Small intestine (tissue), 16 donors: ENCODE measurements around the gene ZNF324B. TPM values are rescaled to one million over a fixed set of nuclear protein-coding genes. Genes with fewer than 3 reads are reported as not detected.
"Not testable (repeated sequence)": the region's sequence is repeated elsewhere in the genome, so short reads cannot be mapped to it uniquely, and the experiment has no call there.

Source experiments
- DNase-seq, 2 donors: peaks; one replicate each; pipeline versions ENCODE4 v3.0.0 to v3.0.0-alpha.2; 2013
- FAIRE-seq: peaks from 2 replicates; lab custom pipeline; 2012; peaks lifted over from hg19 to GRCh38; lab: Jason Lieb, UNC
- H3K27ac ChIP-seq, 3 donors: one replicate each; pipeline ENCODE4 v1.5.1; 2013; ENCODE audit warnings: low read length in 2 of 3, mild to moderate bottlenecking in 2 of 3, control low read depth in 1 of 3, inconsistent platforms in 1 of 3, low read depth in 1 of 3, moderate library complexity in 1 of 3
- H3K27me3 ChIP-seq, 3 donors: one replicate each; pipeline ENCODE4 v1.6.1; 2013; ENCODE audit warnings: low read length in 3 of 3, inconsistent platforms in 1 of 3; ENCODE audit not compliant: control insufficient read depth in 3 of 3, insufficient read depth in 3 of 3
- H3K36me3 ChIP-seq, 3 donors: one replicate each; pipeline ENCODE4 v1.6.1; 2013; ENCODE audit warnings: low read length in 3 of 3, inconsistent platforms in 1 of 3, low read depth in 1 of 3, mild to moderate bottlenecking in 1 of 3, moderate library complexity in 1 of 3; ENCODE audit not compliant: control insufficient read depth in 3 of 3, insufficient read depth in 2 of 3
- H3K4me1 ChIP-seq, 3 donors: one replicate each; pipeline ENCODE4 v1.6.1; 2013; ENCODE audit warnings: low read length in 2 of 3, inconsistent platforms in 1 of 3, low read depth in 1 of 3, mild to moderate bottlenecking in 1 of 3, moderate library complexity in 1 of 3; ENCODE audit not compliant: control insufficient read depth in 3 of 3, insufficient read depth in 2 of 3
- H3K4me3 ChIP-seq, 3 donors: one replicate each; pipeline ENCODE4 v1.5.1; 2013; ENCODE audit warnings: low read length in 3 of 3, control low read depth in 1 of 3, inconsistent platforms in 1 of 3, low read depth in 1 of 3, mild to moderate bottlenecking in 1 of 3, moderate library complexity in 1 of 3
- H3K9me3 ChIP-seq, 2 donors: one replicate each; pipeline ENCODE4 v1.6.1; 2013; ENCODE audit warnings: low read depth in 1 of 2, low read length in 1 of 2; ENCODE audit not compliant: control insufficient read depth in 2 of 2, insufficient read depth in 1 of 2
- WGBS, 3 donors: extraction: QIAGEN DNeasy Blood & Tissue Kit; methylation state at CpG; one replicate each; pipeline ENCODE4 v1.1.7; 2013; 5-methylcytosine and 5-hydroxymethylcytosine counted together
- long read RNA-seq, 10 donors: transcript quantifications; one replicate each; lab custom pipeline, GENCODE V29; 2026
- polyA plus RNA-seq, 4 donors: library from polyadenylated mRNA; stranded (reverse) in 3 of 4; unstranded in 1 of 4; fragments of 200-250 nt in 3 of 4; fragments of 120-200 nt in 1 of 4; gene quantifications; one replicate each; pipeline versions ENCODE4 v1.2.1 to v1.2.3, GENCODE V29; 2013
- donor health status: healthy with polysubstance abuse.
- donor health status: control.
- donor health status: control.
- donor health status: Bipolar disorder and iron deficiency.
- donor health status: healthy.

ZNF324B gene
- 1 to 10 TPM; 1.1 to 4.9 (median 2.1) TPM for polyA plus RNA-seq
- long read RNA-seq, donor 1, transcript ZNF324B-201 (4 exons, 2,996 nt): major isoform, 5 of 5 reads
- long read RNA-seq, donor 1, partial matches to known transcripts: 0 of 5 reads
- long read RNA-seq, donor 1, other reads (novel, unspliced or antisense): 0 of 5 reads
- long read RNA-seq, donor 2: 0 reads
- long read RNA-seq, donor 3, partial matches to known transcripts: 0 of 1 reads
- long read RNA-seq, donor 3, other reads (novel, unspliced or antisense): 0 of 1 reads
- long read RNA-seq, donor 4: 0 reads
- long read RNA-seq, donor 5: 0 reads
- long read RNA-seq, donor 6: 0 reads
- long read RNA-seq, donor 7, partial matches to known transcripts: 0 of 1 reads
- long read RNA-seq, donor 7, other reads (novel, unspliced or antisense): 0 of 1 reads
- long read RNA-seq, donor 8: 0 reads
- long read RNA-seq, donor 9, partial matches to known transcripts: 0 of 1 reads
- long read RNA-seq, donor 9, other reads (novel, unspliced or antisense): 0 of 1 reads
- long read RNA-seq, donor 10: 0 reads

GRCh38 chr19:58451358-58452101 is at the start of gene ZNF324B:
TSS of gene ZNF324B (plus strand) at chr19:58451622. CDS start at chr19:58453702, 2,080 bp downstream.
- peaks cover 0 to 8% of the 10 kb centered on the region in 2 donors for H3K9me3 ChIP-seq
- peak within 1 kb of the TSS in 1 of 3 donors; percentile 61 for H3K27ac ChIP-seq
- 0 to 1% (median 0%) methylated on average over 46 to 79 of the region's 79 CpGs for WGBS, 3 donors
- H3K27me3 ChIP-seq: peaks cover 0 to 7% (median 3%) of the 10 kb centered on the region in 3 donors
- DNase-seq (peak; percentile 98), FAIRE-seq (no peak)
- peaks cover 0 to 2% (median 0%) of the 10 kb centered on the region in 3 donors for H3K4me1 ChIP-seq
- H3K36me3 ChIP-seq: peaks cover 0 to 24% (median 0%) of the 10 kb centered on the region in 3 donors
- peak within 1 kb of the TSS; percentile 64 to 96 (median 76) for H3K4me3 ChIP-seq

DNA sequence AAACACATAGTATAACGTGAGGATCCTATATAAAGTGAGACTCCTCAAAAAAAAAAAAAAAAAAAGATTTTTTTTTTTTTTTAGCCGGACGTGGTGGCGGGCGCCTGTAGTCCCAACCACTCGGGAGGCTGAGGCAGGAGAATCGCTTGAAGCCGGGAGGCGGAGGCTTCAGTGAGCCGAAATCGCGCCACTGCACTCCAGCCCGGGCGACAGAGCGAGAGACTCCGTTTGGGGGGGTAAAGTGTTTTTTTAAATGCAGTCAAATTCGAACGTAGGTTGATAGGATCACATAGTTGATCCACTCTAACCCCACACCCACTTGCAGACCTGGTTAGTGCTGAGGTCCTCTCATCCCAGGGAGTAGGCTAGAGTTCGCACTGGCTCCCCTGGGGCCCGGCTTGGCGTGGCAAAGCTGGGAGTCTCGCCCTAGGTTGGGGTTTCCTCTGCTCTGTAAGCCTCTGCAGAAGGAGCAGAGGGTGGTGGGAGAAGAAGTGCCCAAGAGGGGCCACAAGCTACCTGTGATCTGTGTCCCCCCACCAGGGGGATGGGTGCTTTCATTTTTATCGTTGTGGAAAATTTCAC is 49.5 kb upstream of the ZNF324B start:
- H3K27me3 ChIP-seq: peaks cover 4 to 15% (median 7%) of the 10 kb centered on the region in 3 donors
- peak overlapping the region in 2 of 3 donors; percentile 56 to 70 for H3K4me3 ChIP-seq
- FAIRE-seq (no peak), DNase-seq (peak in 1 of 2 donors; percentile 35)
- no peaks in the 10 kb centered on the region for H3K36me3 ChIP-seq
- peak overlapping the region in 1 of 3 donors; percentile 85 for H3K27ac ChIP-seq
- peaks cover 0 to 23% (median 4%) of the 10 kb centered on the region in 3 donors for H3K4me1 ChIP-seq
- no peaks in the 10 kb centered on the region for H3K9me3 ChIP-seq
- WGBS, 3 donors: 19 to 27% (median 25%) methylated on average over 21 to 23 of the region's 23 CpGs

- 40 to 53% (median 48%) methylated on average over 5 of the region's 5 CpGs for WGBS, 3 donors
- not testable (repeated sequence) for H3K4me3 ChIP-seq, H3K36me3 ChIP-seq, FAIRE-seq, H3K9me3 ChIP-seq, H3K27me3 ChIP-seq
- peak; percentile 69 to 80 for DNase-seq
- Histone ChIP-seq H3K4me1 (peaks cover 0 to 30% (median 7%) of the 10 kb centered on the region in 3 donors), H3K27ac (peak overlapping the region; percentile 35 to 69 (median 56))
Observed at GRCh38 chr19:58403920-58404478, 47.4 kb upstream of the ZNF324B start.

- Histone ChIP-seq H3K27me3 (no peaks in the 10 kb centered on the region), H3K4me1 (peaks cover 4 to 25% (median 6%) of the 10 kb centered on the region in 3 donors), H3K27ac (no peak overlapping the region), H3K9me3 (no peaks in the 10 kb centered on the region), H3K36me3 (peaks cover 0 to 5% (median 0%) of the 10 kb centered on the region in 3 donors), H3K4me3 (peak overlapping the region in 2 of 3 donors; percentile 68 to 80)
- WGBS, 3 donors: 67 to 75% (median 73%) methylated on average over 10 of the region's 10 CpGs
- FAIRE-seq (no peak), DNase-seq (peak in 1 of 2 donors; percentile 35)
Observed at GRCh38 chr19:58406818-58407657, 44.4 kb upstream of the ZNF324B start.

GRCh38 chr19:58407658-58408151 is 43.7 kb upstream of the ZNF324B start:
- H3K4me1 ChIP-seq: peaks cover 4 to 21% (median 6%) of the 10 kb centered on the region in 3 donors
- H3K27me3 ChIP-seq: no peaks in the 10 kb centered on the region
- H3K27ac ChIP-seq: peak overlapping the region; percentile 45 to 90 (median 88)
- DNase-seq (peak in 1 of 2 donors; percentile 62), FAIRE-seq (no peak)
- 10 to 15% (median 11%) methylated on average over 22 of the region's 22 CpGs for WGBS, 3 donors
- H3K4me3 ChIP-seq: peak overlapping the region; percentile 60 to 80 (median 68)
- H3K36me3 ChIP-seq: peaks cover 0 to 5% (median 0%) of the 10 kb centered on the region in 3 donors
- H3K9me3 ChIP-seq: no peaks in the 10 kb centered on the region

GRCh38 chr19:58408152-58409009 is 43.0 kb upstream of the ZNF324B start, which contains the start of gene ZNF584:
TSS of gene ZNF584 (plus strand) at chr19:58408649. CDS start at chr19:58409148, 499 bp downstream.
- FAIRE-seq (no peak), DNase-seq (peak; percentile 95 to 97)
- H3K27ac ChIP-seq: peak within 1 kb of the TSS; percentile 45 to 90 (median 88)
- H3K4me3 ChIP-seq: peak within 1 kb of the TSS; percentile 68 to 80 (median 80)
- H3K27me3 ChIP-seq: no peaks in the 10 kb centered on the region
- 0% methylated on average over 87 to 100 of the region's 100 CpGs for WGBS, 3 donors
- peaks cover 4 to 18% (median 6%) of the 10 kb centered on the region in 3 donors for H3K4me1 ChIP-seq
- H3K36me3 ChIP-seq: peaks cover 0 to 5% (median 0%) of the 10 kb centered on the region in 3 donors
- H3K9me3 ChIP-seq: no peaks in the 10 kb centered on the region
